H1 (cell line): ENCODE measurements around the gene KANSL1. TPM values are rescaled to one million over a fixed set of nuclear protein-coding genes. Genes with fewer than 3 reads are reported as not detected.

ENCODE experiments used
- CTCF ChIA-PET: fragments of 300-600 bp; sonication (Branson Sonifier 250); formaldehyde crosslinking; loops from one replicate; lab custom pipeline; 2021; ENCODE audit not compliant: partially characterized antibody; lab: Charles Lee
- POLR2A ChIA-PET: fragments of 300-600 bp; sonication (Branson Sonifier 250); formaldehyde crosslinking; loops from one replicate; lab custom pipeline; 2021; ENCODE audit warnings: inconsistent platforms; ENCODE audit not compliant: partially characterized antibody; lab: Charles Lee
- DNase-seq, 2 experiments: peaks; one replicate each; pipeline versions ENCODE4 v3.0.0 to v3.0.0-alpha.2; 2010 to 2022; ENCODE audit warnings: low spot score in 2 of 2, low read depth in 1 of 2, mixed read lengths in 1 of 2
- FAIRE-seq: peaks from 2 replicates; lab custom pipeline; 2011; peaks lifted over from hg19 to GRCh38; lab: Jason Lieb, UNC
- H2AFZ ChIP-seq: 2 replicates; pipeline ENCODE4 v1.8.1; 2012; ENCODE audit warnings: low read length, inconsistent platforms
- H2AK5ac ChIP-seq: 2 replicates; pipeline ENCODE4 v1.6.1; 2013; ENCODE audit warnings: low read depth, low read length
- H2BK120ac ChIP-seq: replicated peaks from 2 replicates; pipeline ENCODE3; 2013; ENCODE audit warnings: low read depth, low read length, inconsistent platforms
- H2BK12ac ChIP-seq: 2 replicates; pipeline ENCODE4 v1.6.1; 2013; ENCODE audit warnings: low read depth, low read length
- H2BK15ac ChIP-seq: 2 replicates; pipeline ENCODE4 v1.6.1; 2013; ENCODE audit warnings: low read length
- H2BK20ac ChIP-seq: 2 replicates; pipeline ENCODE4 v1.6.1; 2013; ENCODE audit warnings: low read length
- H2BK5ac ChIP-seq: 2 replicates; pipeline ENCODE4 v1.6.1; 2013; ENCODE audit warnings: low read depth, low read length
- H3K14ac ChIP-seq: 2 replicates; pipeline ENCODE4 v1.6.1; 2013; ENCODE audit warnings: inconsistent platforms; ENCODE audit not compliant: insufficient read length
- H3K18ac ChIP-seq: 2 replicates; pipeline ENCODE4 v1.6.1; 2013; ENCODE audit warnings: low read length; ENCODE audit errors: extremely low read depth
- H3K23ac ChIP-seq: 2 replicates; pipeline ENCODE4 v1.6.1; 2013; ENCODE audit warnings: inconsistent platforms; ENCODE audit not compliant: insufficient read length
- H3K23me2 ChIP-seq: 2 replicates; pipeline ENCODE4 v1.6.1; 2013; ENCODE audit warnings: low read depth, low read length
- H3K27ac ChIP-seq: 2 replicates; pipeline ENCODE4 v1.6.1; 2011; ENCODE audit warnings: low read depth, low read length, inconsistent platforms
- H3K27me3 ChIP-seq, 4 experiments: replicated peaks in 1 of 4; 1 replicate in 1 of 4; 2 replicates in 3 of 4; pipeline versions ENCODE4 v1.6.1 to v1.8.1; 2011 to 2013; ENCODE audit warnings: low read length in 3 of 4, mild to moderate bottlenecking in 3 of 4, inconsistent platforms in 2 of 4, mixed read lengths in 2 of 4, moderate library complexity in 1 of 4; ENCODE audit not compliant: control insufficient read depth in 3 of 4, insufficient read depth in 3 of 4; ENCODE audit errors: extremely low read depth in 1 of 4
- H3K36me3 ChIP-seq, 4 experiments: 2 replicates each; pipeline versions ENCODE4 v1.6.1 to v1.8.1; 2011 to 2013; ENCODE audit warnings: mild to moderate bottlenecking in 4 of 4, low read length in 3 of 4, moderate library complexity in 2 of 4, control low read depth in 1 of 4, inconsistent platforms in 1 of 4; ENCODE audit not compliant: insufficient read depth in 4 of 4, control insufficient read depth in 2 of 4
- H3K4ac ChIP-seq: replicated peaks from 2 replicates; pipeline ENCODE3; 2013; ENCODE audit warnings: low read length, low read depth, mixed read lengths, inconsistent platforms; ENCODE audit not compliant: insufficient read length
- H3K4me1 ChIP-seq, 4 experiments: replicated peaks in 1 of 4; 1 replicate in 1 of 4; 2 replicates in 3 of 4; pipeline versions ENCODE4 v1.6.1 to v1.8.1; 2011 to 2013; ENCODE audit warnings: low read length in 3 of 4, inconsistent platforms in 2 of 4, mixed read lengths in 1 of 4; ENCODE audit not compliant: insufficient read depth in 4 of 4, control insufficient read depth in 3 of 4
- H3K4me2 ChIP-seq, 2 experiments: 2 replicates each; pipeline versions ENCODE4 v1.6.1 to v1.8.1; 2011 to 2013; ENCODE audit warnings: low read depth in 2 of 2, low read length in 2 of 2, control low read depth in 1 of 2, inconsistent platforms in 1 of 2, mild to moderate bottlenecking in 1 of 2; ENCODE audit not compliant: insufficient read depth in 1 of 2
- H3K4me3 ChIP-seq, 4 experiments: fragments of 200-600, 300-600 bp in 1 of 4; sonication (generic), shearing (Covaris generic), sonication (Bioruptor Twin) in 1 of 4; 2 replicates each; pipeline versions ENCODE4 v1.5.1 to v1.8.1; 2011 to 2016; ENCODE audit warnings: low read length in 4 of 4, low read depth in 3 of 4, control low read depth in 2 of 4, inconsistent platforms in 2 of 4, mild to moderate bottlenecking in 2 of 4, mixed read lengths in 1 of 4, moderate library complexity in 1 of 4; ENCODE audit not compliant: insufficient read depth in 2 of 4; ENCODE audit errors: extremely low read depth in 1 of 4
- H3K56ac ChIP-seq: replicated peaks from 2 replicates; pipeline ENCODE3; 2013; ENCODE audit warnings: low read depth, mild to moderate bottlenecking, mixed read lengths, low read length, inconsistent platforms; ENCODE audit not compliant: insufficient read length
- H3K79me1 ChIP-seq: 2 replicates; pipeline ENCODE4 v1.6.1; 2013; ENCODE audit warnings: low read depth, low read length, control low read depth
- H3K79me2 ChIP-seq, 2 experiments: 2 replicates each; pipeline versions ENCODE4 v1.6.1 to v1.8.1; 2012 to 2013; ENCODE audit warnings: low read length in 2 of 2, mild to moderate bottlenecking in 2 of 2, inconsistent platforms in 1 of 2; ENCODE audit not compliant: insufficient read depth in 2 of 2, control insufficient read depth in 1 of 2
- H3K9ac ChIP-seq, 4 experiments: replicated peaks in 1 of 4; 1 replicate in 1 of 4; 2 replicates in 3 of 4; pipeline versions ENCODE4 v1.6.1 to v1.8.1; 2011 to 2013; ENCODE audit warnings: low read depth in 3 of 4, low read length in 3 of 4, control low read depth in 2 of 4, mild to moderate bottlenecking in 2 of 4, moderate library complexity in 2 of 4, inconsistent platforms in 1 of 4; ENCODE audit errors: extremely low read depth in 1 of 4
- H3K9me3 ChIP-seq, 2 experiments: 2 replicates each; pipeline versions ENCODE4 v1.6.1 to v1.8.1; 2012 to 2013; ENCODE audit warnings: mild to moderate bottlenecking in 2 of 2, moderate library complexity in 2 of 2, control low read depth in 1 of 2, inconsistent platforms in 1 of 2, low read depth in 1 of 2, low read length in 1 of 2, mixed read lengths in 1 of 2; ENCODE audit not compliant: insufficient read depth in 2 of 2
- H4K20me1 ChIP-seq, 2 experiments: replicated peaks in 1 of 2; 2 replicates each; pipeline versions ENCODE3 to v1.8.1; 2011 to 2013; ENCODE audit warnings: inconsistent platforms in 2 of 2, low read length in 2 of 2, mild to moderate bottlenecking in 1 of 2; ENCODE audit not compliant: insufficient read depth in 2 of 2, control insufficient read depth in 1 of 2
- H4K5ac ChIP-seq: 2 replicates; pipeline ENCODE4 v1.6.1; 2013; ENCODE audit warnings: low read length, low read depth, mixed read lengths, inconsistent platforms; ENCODE audit not compliant: insufficient read length
- H4K8ac ChIP-seq: 2 replicates; pipeline ENCODE4 v1.8.0; 2013; ENCODE audit warnings: mild to moderate bottlenecking, moderate library complexity, low read length, inconsistent platforms; ENCODE audit not compliant: insufficient read depth; ENCODE audit errors: extremely low read depth
- H4K91ac ChIP-seq: replicated peaks from 2 replicates; pipeline ENCODE3; 2013; ENCODE audit warnings: low read length, mixed read lengths, inconsistent platforms; ENCODE audit not compliant: insufficient read length
- ATF3 ChIP-seq: IDR thresholded peaks from 2 replicates; pipeline ENCODE4 v1.6.1; 2011; ENCODE audit warnings: low read depth, mild to moderate bottlenecking, low read length; ENCODE audit not compliant: insufficient read depth
- BACH1 ChIP-seq: IDR thresholded peaks from 2 replicates; pipeline ENCODE4 v1.6.1; 2012; ENCODE audit warnings: low read length, improper control_type of control experiment
- CHD1 ChIP-seq: IDR thresholded peaks from 2 replicates; pipeline ENCODE4 v1.6.1; 2012; ENCODE audit warnings: low read depth, low read length, improper control_type of control experiment
- HDAC6 ChIP-seq: IDR thresholded peaks from one replicate; pipeline ENCODE4 v1.7.1; 2012; ENCODE audit warnings: low read depth, mild to moderate bottlenecking, inconsistent platforms, low read length, moderate library complexity
- JUN ChIP-seq: IDR thresholded peaks from 2 replicates; pipeline ENCODE4 v1.6.1; 2011; ENCODE audit warnings: low read depth, mild to moderate bottlenecking, improper control_type of control experiment, low read length
- SUZ12 ChIP-seq: fragments of 200-600 bp; sonication (generic); IDR thresholded peaks from 2 replicates; pipeline ENCODE4 v1.6.1; 2012; ENCODE audit warnings: mild to moderate bottlenecking, inconsistent platforms, low read length, moderate library complexity, mixed read lengths
- WGBS, 2 experiments: shearing (Covaris generic) in 1 of 2; methylation state at CpG; one replicate each; pipeline versions ENCODE4 v1.1.6 to v1.1.7; 2013 to 2015; ENCODE audit warnings: low lambda C conversion rate in 2 of 2, mixed read lengths in 2 of 2, inconsistent platforms in 1 of 2, low coverage in 1 of 2, missing lambda C conversion rate in 1 of 2; ENCODE audit not compliant: insufficient replicate concordance in 2 of 2, insufficient coverage in 1 of 2, insufficient read length in 1 of 2; ENCODE audit errors: extremely low coverage in 1 of 2, missing lambda C conversion rate in 1 of 2; 5-methylcytosine and 5-hydroxymethylcytosine counted together
- polyA plus RNA-seq, 7 experiments: library from polyadenylated mRNA; depleted of rRNA in 3 of 7; stranded (reverse) in 5 of 7; unstranded in 2 of 7; fragments of >200 nt in 5 of 7; fragments of 200-250 nt in 2 of 7; gene quantifications; 1 replicate in 5 of 7; 2 replicates in 1 of 7; 4 replicates in 1 of 7; pipeline versions ENCODE4 v1.2.1 to v1.2.3, GENCODE V29; 2011 to 2013; ENCODE audit warnings: missing spikeins in 2 of 7, mixed read lengths in 2 of 7
- total RNA-seq: library from RNA; stranded (reverse); fragmentation: NEBNext Ultra II Directional; extraction: Animal tissue kit (Norgen Biotek cat#: 25700); gene quantifications from 2 replicates; pipeline ENCODE4 v1.2.1, GENCODE V29; 2021

Gene KANSL1
- total and polyA plus RNA-seq, 2 of the 8 experiments (the other 6 are each of a cell fraction or from before 2014, with no cell fraction given), result 34.0 to 128 TPM

- H2BK12ac ChIP-seq, result no peak overlapping the region
- H2BK15ac ChIP-seq, result no peak overlapping the region
- no peak overlapping the region for H4K91ac ChIP-seq
- H3K27ac ChIP-seq, result no peak overlapping the region
- no peak overlapping the region for H3K23ac ChIP-seq
- no peak overlapping the region for H3K4ac ChIP-seq
- no peak overlapping the region for H3K14ac ChIP-seq
- no peak overlapping the region for H2BK120ac ChIP-seq
- no peaks in the 10 kb centered on the region for H3K9me3 ChIP-seq
- no peaks in the 10 kb centered on the region for H3K36me3 ChIP-seq
- no peak overlapping the region for H3K4me3 ChIP-seq
- 82% methylated on average over 7 of the region's 7 CpGs; no CpG with 5 or more reads in 1 of the 2 experiments for WGBS, 2 experiments
- no peaks in the 10 kb centered on the region; a peak in 1 of 7 replicates for H3K4me1 ChIP-seq
- H3K18ac ChIP-seq, result no peak overlapping the region
- no peak overlapping the region for H2AFZ ChIP-seq
- FAIRE-seq (no peak), DNase-seq (no peak)
- no peak overlapping the region; the same call in 1 of the 2 replicates for H4K8ac ChIP-seq
- H2BK20ac ChIP-seq, result no peak overlapping the region
- H4K20me1 ChIP-seq, result no peaks in the 10 kb centered on the region
- no peak overlapping the region for H3K56ac ChIP-seq
- no peak overlapping the region for H2BK5ac ChIP-seq
- no peak overlapping the region for H4K5ac ChIP-seq
- no peak overlapping the region for H2AK5ac ChIP-seq
- ChIA-PET POLR2A (interaction anchor here (0.7 to 1.6 kb wide), 2 partner anchors 13 to 249 kb away, joined by 3 to 5 read pairs; no protein-coding TSS in a partner anchor), CTCF (interaction anchor here (0.9 to 3.7 kb wide), 6 partner anchors 10 to 196 kb away, joined by 3 to 31 read pairs (median 6); no protein-coding TSS in a partner anchor)
- H3K23me2 ChIP-seq, result no peaks in the 10 kb centered on the region
- no peaks in the 10 kb centered on the region for H3K79me2 ChIP-seq
- H3K79me1 ChIP-seq, result no peaks in the 10 kb centered on the region; the same call in 1 of the 2 replicates
- no peak overlapping the region for H3K4me2 ChIP-seq
- TF ChIP-seq CHD1 (no peak), HDAC6 (no peak), BACH1 (no peak), ATF3 (no peak), SUZ12 (no peak), JUN (no peak)
- H3K27me3 ChIP-seq, result no peaks in the 10 kb centered on the region
- H3K9ac ChIP-seq, result no peak overlapping the region
Observed at GRCh38 chr17:46013127-46013501, 180.1 kb downstream of the KANSL1 start.
